ENCODE measurements around the gene PRPH2.

The PRPH2 gene, protein sequence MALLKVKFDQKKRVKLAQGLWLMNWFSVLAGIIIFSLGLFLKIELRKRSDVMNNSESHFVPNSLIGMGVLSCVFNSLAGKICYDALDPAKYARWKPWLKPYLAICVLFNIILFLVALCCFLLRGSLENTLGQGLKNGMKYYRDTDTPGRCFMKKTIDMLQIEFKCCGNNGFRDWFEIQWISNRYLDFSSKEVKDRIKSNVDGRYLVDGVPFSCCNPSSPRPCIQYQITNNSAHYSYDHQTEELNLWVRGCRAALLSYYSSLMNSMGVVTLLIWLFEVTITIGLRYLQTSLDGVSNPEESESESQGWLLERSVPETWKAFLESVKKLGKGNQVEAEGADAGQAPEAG

GRCh38 chr6:42722497-42722896, at the start of gene PRPH2:
PRPH2 (minus strand) TSS chr6:42722597; CDS start chr6:42722334, 263 bp downstream.
- DNase-seq (ENCODE audit: low spot score), result no peak

DNA sequence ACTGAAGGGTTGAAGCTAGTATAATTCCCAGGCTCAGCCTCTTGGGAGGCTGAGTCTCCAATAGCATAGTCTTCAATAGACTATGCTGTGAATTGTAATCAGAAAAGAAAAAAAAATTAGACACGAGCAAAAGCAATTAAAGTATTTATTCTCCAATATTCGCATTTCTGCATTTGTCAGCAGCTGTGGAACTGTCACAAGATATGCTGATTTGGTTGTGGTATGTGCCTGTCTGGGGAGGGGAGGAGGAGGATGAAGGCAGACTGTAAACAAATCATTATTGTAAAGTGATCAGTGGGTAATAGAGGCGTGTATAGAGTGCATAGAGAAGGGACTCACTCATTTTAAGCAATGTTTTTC, 49.3 kb upstream of the PRPH2 start:
- no peak for DNase-seq (ENCODE audit: low spot score)

- no peak for DNase-seq (ENCODE audit: low spot score)
These were observed 47.4 kb upstream of the PRPH2 start for GRCh38 chr6:42769836-42770235.

DNA sequence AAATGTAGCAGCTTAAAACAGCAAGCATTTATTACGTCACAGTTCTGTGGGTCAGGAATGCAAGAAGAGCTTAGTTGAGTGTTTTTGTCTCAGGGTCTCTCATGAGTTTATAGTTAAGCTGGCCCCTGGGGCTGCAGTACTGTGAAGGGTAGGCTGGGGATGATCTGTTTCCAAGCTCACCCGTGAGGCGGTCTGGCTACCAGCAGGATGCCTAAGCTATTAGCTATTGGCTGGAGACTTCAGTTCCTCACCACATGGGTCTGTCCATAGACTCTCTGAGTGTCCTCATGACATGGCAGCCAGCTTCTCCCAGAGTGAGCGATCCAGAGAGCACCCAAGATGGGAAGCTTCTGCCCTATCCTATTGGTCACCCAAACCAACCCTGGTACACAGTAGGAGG, 46.7 kb upstream of the PRPH2 start:
- DNase-seq (ENCODE audit: low spot score), result no peak

DNA sequence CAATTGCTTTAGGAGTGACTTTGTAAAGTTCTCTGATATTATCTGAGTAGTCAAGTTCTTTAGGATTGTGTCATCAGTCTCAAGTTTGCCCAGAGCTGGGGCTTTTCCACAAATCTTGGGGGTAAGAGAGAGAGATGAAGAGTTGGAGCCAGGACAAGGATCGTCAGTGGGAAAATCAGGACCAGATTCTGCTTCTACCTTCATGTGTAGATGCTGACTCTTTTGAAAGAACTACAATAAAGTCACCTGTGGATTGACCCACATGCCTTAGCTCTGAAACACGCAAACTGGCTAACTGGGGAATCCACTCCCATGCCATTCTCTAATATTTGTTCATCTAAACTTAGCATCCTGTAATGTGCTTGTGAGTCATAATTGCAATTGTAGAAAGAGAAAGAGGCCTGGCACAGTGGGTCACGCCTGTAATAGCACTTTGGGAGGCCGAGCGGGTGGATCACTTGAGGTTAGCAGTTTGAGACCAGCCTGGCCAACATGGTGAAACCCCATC, 43.8 kb upstream of the PRPH2 start:
- DNase-seq (ENCODE audit: low spot score), result peak; percentile 44

- DNase-seq (ENCODE audit: low spot score), result no peak
These were observed 42.7 kb upstream of the PRPH2 start for GRCh38 chr6:42764911-42765648.

DNA sequence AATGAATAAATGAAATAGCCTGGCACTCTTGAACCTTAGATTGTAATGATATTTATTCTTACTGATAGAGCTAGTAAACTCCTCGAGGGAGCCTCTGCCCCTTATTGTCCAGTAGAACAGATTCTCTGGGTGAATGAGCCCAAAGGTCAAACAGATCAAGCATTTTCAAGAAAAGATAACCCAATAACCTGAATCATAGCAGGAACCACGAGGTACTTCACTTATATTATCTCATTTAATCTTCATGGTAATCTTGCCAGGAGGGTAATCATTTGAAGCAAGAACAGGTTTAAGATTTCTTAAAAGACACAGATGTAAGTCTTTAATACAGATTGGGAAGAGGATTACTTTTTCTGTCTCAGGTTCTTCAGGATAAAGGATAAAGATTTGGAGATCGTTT, 40.6 kb upstream of the PRPH2 start:
- DNase-seq (ENCODE audit: low spot score), result no peak

DNA sequence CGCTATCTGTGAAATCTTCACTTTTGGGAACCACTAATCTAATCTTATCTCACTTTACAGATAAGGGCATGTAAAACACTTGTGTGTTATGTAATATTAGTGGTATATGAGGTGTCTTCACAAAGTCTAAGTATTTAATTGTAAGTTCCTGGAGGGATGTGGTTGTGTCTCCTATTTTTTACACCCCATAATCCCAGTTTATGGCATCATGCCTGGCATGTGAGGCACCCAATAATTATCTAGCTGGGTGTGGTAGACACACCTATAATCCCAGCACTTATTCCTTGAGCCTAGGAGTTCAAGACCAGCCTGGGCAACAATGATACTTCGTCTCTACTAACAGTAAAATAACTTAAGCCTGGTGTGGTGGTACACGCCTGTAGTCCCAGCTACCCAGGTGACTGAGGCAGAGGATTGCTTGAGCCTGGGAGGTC, 40.0 kb upstream of the PRPH2 start:
- DNase-seq (ENCODE audit: low spot score), result no peak

- no peak for DNase-seq (ENCODE audit: low spot score)
These were observed 39.1 kb upstream of the PRPH2 start for GRCh38 chr6:42761287-42762067.

- DNase-seq (ENCODE audit: low spot score), result no peak
These were observed 36.5 kb upstream of the PRPH2 start for GRCh38 chr6:42758756-42759430.

- no peak for DNase-seq (ENCODE audit: low spot score)
These were observed 34.3 kb upstream of the PRPH2 start for GRCh38 chr6:42756722-42757121.

GRCh38 chr6:42754759-42755158, 32.4 kb upstream of the PRPH2 start:
- no peak for DNase-seq (ENCODE audit: low spot score)

DNA sequence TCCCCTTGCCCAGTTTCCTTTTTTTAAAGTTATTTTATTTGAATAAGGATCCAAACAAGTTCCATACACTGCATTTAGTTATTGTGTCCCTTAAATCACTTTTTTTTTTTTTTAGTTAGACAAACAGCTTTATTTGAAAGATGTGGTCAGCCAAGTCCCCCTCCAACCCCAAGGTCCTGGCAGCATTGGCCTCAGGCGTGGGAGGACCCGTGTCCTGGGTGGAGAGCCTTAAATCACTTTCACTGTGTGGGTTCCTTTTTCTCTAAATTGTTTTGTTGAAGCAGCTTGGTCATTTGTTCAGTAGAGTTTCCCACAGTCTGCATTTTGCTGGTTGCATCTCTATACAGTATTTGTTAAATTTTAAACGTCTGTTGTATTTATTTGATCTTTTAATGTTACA, 28.7 kb upstream of the PRPH2 start:
- DNase-seq (ENCODE audit: low spot score), result no peak

DNA sequence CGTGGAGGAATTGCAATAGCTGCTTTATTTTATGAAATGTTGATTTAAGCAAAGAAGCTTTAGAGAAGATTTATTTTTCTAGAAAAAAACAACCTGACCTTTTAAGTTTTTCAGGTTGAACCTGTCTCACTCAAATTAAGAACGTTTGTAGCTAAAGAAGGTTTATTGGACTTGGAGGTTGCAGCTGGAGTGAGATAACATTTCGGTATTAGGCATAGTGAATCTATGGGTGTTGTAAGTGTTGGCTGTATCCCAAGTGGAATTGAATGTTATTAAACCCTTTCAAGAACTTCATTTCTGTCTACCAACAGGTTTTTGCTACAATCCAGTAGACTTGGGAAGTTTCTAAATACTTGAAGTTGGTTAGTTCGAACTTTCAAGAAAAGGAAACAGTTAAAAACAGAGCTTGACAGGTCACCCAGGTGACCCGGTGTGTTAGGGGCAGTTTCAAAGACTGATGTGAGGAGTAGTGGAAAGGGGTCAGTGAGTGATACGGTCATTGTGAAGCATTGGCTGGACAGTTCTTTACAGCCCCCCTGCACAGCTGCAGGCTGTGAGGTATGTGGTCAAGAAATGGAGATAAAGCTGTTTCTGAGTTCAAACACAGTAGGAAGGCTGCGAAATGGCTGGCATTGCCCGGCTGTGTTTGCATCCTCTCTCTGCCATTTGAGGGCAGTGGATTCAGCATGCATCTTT, 26.0 kb upstream of the PRPH2 start:
- no peak for DNase-seq (ENCODE audit: low spot score)

DNA sequence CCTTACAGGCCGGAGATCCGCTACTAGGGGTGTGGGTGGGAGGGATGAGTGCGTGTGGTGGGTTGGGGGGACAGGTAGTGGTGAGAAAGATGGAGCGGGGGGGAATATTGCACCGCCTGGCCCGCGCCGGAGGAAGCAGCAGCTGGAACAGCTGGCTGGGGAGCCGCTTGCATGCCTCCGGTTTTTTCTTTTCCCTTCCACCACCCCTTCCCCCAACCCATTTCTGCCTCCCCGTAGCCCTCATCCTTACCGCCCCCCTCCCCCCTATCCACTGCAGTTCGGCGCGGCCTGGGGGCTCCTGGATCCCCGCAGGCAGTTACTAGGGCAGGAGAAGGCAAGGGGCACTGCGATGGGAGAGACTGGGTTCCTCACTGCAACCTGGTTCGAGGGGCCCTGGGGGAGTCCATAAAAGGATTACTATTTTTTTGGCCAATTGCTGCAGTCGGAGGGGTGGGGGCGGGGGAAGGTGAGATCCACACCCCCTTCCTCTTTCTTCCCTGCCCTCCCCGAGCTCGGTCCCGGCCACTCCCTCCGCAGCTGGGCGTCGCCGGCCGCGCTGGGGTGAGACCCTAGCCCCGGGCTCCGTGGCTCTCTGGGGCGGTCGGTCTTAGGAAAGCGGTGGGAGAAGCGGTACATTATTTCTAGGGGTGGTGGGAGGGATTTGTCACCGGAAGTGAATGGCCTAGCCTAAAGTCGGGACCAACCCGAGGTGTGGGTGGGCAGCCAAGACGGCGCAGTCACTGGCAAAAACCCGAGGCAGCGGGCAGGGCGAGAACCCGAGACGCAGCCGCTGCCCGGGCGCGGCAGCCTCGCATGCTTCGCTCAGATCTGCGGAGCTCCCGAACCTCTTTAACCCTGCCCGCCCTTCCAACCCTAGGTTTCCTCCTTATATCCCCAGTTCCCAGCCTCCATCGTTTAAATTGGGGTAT, 24.3 kb upstream of the PRPH2 start:
- peak; percentile 85 for DNase-seq (ENCODE audit: low spot score)

- peak; percentile 99 for DNase-seq (ENCODE audit: low spot score)
These were observed 23.5 kb upstream of the PRPH2 start, which contains the start of gene TBCC for GRCh38 chr6:42745640-42746462. TBCC (minus strand) TSS chr6:42746103; CDS start chr6:42746073, 30 bp downstream.

DNA sequence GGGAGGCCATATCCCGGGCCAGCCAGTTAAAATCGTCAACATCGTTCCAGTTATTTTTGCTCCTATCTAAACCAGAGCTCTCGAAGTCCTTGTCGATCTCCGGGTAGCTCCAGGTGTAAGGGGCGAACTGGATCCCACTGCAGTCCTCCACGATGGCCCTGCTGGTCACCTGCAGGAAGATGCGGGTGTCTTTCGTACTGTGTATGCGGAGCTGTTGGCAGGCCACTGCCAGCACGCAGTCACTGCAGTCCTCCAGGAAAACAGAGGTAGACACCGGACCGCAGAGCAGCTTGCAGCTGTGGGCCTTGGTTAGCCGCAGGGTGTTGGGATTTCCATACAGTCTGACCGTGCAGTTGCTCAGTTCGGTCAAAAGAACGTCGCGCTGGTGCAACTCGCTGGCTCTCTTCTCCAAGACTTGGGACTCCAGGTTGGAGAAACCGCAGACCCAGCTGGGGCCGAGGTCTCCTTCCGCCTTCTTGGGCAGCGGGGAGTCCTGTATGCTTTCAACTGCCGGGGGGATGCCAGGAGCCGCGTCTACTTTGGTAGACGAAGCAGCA, 22.8 kb upstream of the PRPH2 start:
- DNase-seq (ENCODE audit: low spot score), result peak; percentile 22

GRCh38 chr6:42744351-42744893, 22.0 kb upstream of the PRPH2 start:
- no peak for DNase-seq (ENCODE audit: low spot score)

All from AG08396 (cell line).